Measurements from ENCODE around the gene DNAJC18. TPM values are rescaled to one million over a fixed set of nuclear protein-coding genes. Genes with fewer than 3 reads are reported as not detected.

The DNAJC18 gene
- polyA plus RNA-seq, 1 experiment, result 17.7 TPM

GRCh38 chr5:139438707-139439012 lies 665 bp downstream of the DNAJC18 start:
- ChIA-PET POLR2A (interaction anchor here (1.3 kb wide), 2 partner anchors 57 to 79 kb away, joined by 3 to 4 read pairs; no protein-coding TSS in a partner anchor), CTCF (interaction anchor here (1.8 to 3.4 kb wide), 2 partner anchors 17 to 195 kb away, joined by 5 to 14 read pairs; no protein-coding TSS in a partner anchor)
- TF ChIP-seq, protein P1, sequence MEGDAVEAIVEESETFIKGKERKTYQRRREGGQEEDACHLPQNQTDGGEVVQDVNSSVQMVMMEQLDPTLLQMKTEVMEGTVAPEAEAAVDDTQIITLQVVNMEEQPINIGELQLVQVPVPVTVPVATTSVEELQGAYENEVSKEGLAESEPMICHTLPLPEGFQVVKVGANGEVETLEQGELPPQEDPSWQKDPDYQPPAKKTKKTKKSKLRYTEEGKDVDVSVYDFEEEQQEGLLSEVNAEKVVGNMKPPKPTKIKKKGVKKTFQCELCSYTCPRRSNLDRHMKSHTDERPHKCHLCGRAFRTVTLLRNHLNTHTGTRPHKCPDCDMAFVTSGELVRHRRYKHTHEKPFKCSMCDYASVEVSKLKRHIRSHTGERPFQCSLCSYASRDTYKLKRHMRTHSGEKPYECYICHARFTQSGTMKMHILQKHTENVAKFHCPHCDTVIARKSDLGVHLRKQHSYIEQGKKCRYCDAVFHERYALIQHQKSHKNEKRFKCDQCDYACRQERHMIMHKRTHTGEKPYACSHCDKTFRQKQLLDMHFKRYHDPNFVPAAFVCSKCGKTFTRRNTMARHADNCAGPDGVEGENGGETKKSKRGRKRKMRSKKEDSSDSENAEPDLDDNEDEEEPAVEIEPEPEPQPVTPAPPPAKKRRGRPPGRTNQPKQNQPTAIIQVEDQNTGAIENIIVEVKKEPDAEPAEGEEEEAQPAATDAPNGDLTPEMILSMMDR (IDR thresholded peaks at IDR 0.05; ENCODE audit: low read depth, low read length), result no peak
- Histone ChIP-seq H3K27me3 (ENCODE audit: control insufficient read depth, insufficient read depth, low read length) (no peaks in the 10 kb centered on the region), H3K9me3 (ENCODE audit: control insufficient read depth, insufficient read depth, low read length) (no peaks in the 10 kb centered on the region; the same call in 1 of the 2 replicates), H3K27ac (ENCODE audit: low read depth, low read length) (no peak overlapping the region), H3K4me3 (ENCODE audit: low read depth, low read length) (peak overlapping the region; percentile 95)
- DNase-seq (ENCODE audit: low read depth, low spot score), result no peak

DNA sequence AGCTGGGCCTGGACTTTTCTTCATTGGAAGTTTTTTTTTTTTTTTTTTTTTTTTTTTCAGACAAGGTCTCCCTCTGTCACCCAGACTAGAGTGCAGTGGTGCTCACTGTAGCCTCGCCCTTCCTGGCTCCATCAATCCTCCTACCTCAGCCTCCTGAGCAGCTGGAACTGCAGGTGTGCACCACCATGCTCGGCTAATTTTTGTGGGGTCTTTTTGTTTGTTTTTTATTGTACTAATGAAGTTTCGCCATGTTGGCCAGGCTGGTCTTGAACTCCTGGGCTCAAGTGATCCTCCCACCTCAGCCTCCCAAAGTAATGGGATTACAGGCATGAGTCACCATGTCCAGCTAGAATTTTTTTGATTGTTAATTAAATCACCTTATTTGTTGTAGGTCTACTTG lies 3.6 kb downstream of the DNAJC18 start:
- Histone ChIP-seq H3K9me3 (ENCODE audit: control insufficient read depth, insufficient read depth, low read length) (no peaks in the 10 kb centered on the region; the same call in 1 of the 2 replicates), H3K4me3 (ENCODE audit: low read depth, low read length) (no peak overlapping the region), H3K27ac (ENCODE audit: low read depth, low read length) (no peak overlapping the region), H3K27me3 (ENCODE audit: control insufficient read depth, insufficient read depth, low read length) (no peaks in the 10 kb centered on the region)
- no peak for DNase-seq (ENCODE audit: low read depth, low spot score)
- TF ChIP-seq, protein P1 (IDR thresholded peaks at IDR 0.05; ENCODE audit: low read depth, low read length), result no peak
- CTCF ChIA-PET, result interaction anchor here (2.4 kb wide), 1 partner anchor 340 kb away, joined by 6 read pairs; no protein-coding TSS in a partner anchor
- POLR2A ChIA-PET, result no interaction called here

DNA sequence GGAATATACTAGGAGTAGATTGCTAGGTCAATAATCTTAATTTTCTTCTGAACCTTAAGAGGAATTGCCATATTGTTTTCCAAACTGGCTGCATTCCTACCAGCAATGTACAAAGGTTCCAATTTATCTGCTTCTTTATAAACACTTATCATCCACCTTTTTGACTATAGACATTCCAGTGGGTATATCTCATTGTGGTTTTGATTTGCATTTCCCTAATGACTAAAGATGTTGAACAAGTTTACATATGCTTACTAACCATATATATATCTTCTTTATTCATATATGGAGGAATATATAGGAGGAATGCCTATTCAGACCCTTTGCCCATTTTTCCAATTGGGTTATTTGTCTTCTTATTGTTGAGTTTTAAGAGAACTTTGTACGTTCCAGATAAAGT lies 7.6 kb downstream of the DNAJC18 start:
- no peak overlapping the region for H3K4me3 ChIP-seq (ENCODE audit: low read depth, low read length)
- DNase-seq (ENCODE audit: low read depth, low spot score), result no peak
- no peak overlapping the region for H3K27ac ChIP-seq (ENCODE audit: low read depth, low read length)
- CTCF ChIA-PET, result interaction anchor here (1.7 kb wide), 1 partner anchor 9 kb away, joined by 8 read pairs; no protein-coding TSS in a partner anchor
- POLR2A ChIA-PET, result interaction anchor here (0.6 kb wide), 1 partner anchor 139 kb away, joined by 7 read pairs; no protein-coding TSS in a partner anchor
- TF ChIP-seq, protein P1 (IDR thresholded peaks at IDR 0.05; ENCODE audit: low read depth, low read length), result no peak
- H3K27me3 ChIP-seq (ENCODE audit: control insufficient read depth, insufficient read depth, low read length), result no peaks in the 10 kb centered on the region
- H3K9me3 ChIP-seq (ENCODE audit: control insufficient read depth, insufficient read depth, low read length), result no peaks in the 10 kb centered on the region

DNA sequence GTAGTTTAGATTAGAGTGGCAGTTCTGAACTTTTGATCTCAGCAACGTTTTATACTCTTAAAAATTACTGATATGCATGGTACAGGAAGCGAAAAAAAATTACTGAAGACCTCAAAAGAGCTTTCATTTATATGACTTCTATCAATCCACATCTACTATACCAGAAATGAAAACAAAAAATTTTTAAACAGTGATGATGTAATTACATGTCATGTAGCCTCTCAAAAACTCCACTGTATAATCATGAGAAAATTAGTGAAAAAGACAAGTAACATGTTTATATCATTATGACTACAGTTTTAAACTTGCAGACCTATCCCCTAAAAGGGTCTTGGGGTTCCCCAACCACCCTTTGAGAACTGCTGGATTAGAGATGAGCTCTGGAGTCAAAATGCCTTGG lies 9.3 kb downstream of the DNAJC18 start:
- POLR2A ChIA-PET, result no interaction called here
- CTCF ChIA-PET, result interaction anchor here (0.9 kb wide), 2 partner anchors 83 to 204 kb away, joined by 3 to 6 read pairs; no protein-coding TSS in a partner anchor
- TF ChIP-seq, protein P1 (IDR thresholded peaks at IDR 0.05; ENCODE audit: low read depth, low read length), result no peak
- H3K27me3 ChIP-seq (ENCODE audit: control insufficient read depth, insufficient read depth, low read length), result no peaks in the 10 kb centered on the region
- H3K27ac ChIP-seq (ENCODE audit: low read depth, low read length), result no peak overlapping the region
- H3K4me3 ChIP-seq (ENCODE audit: low read depth, low read length), result no peak overlapping the region
- no peak for DNase-seq (ENCODE audit: low read depth, low spot score)
- H3K9me3 ChIP-seq (ENCODE audit: control insufficient read depth, insufficient read depth, low read length), result no peaks in the 10 kb centered on the region

DNA sequence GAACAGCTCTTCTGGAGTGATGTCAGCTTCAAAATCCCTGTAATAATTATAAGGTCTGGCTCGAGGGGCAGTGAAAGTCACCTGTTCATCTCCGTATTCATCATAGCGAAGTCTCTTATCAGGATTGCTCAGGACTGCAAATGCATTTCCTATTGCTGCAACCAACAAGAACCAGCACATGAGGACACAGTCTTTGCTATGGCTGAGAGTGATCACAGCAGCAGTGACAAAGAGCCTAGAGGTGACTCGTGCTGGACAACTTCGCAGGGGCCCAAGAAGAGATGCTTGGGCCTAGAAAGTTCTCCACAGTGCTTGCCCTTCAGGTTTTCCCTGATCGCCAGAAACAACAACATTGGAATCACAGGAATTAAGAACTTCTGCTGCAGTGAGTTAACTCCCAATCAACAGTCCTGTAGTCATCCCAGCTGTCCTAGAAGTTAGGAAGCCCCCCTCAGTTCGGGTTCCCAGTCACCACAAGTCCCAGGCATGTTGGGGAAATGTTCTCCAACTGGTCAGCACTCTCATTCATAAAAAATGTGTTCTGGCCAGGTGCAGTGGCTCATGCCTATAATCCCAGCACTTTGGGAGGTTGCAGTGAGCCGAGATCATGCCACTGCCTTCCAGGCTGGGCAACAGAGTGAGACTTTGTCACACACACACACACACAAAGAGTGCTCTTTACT lies 13.0 kb downstream of the DNAJC18 start:
- ChIA-PET CTCF (interaction anchor here (9.0 kb wide), 1 partner anchor 88 kb away, joined by 231 read pairs; no protein-coding TSS in a partner anchor), POLR2A (no interaction called here)
- Histone ChIP-seq H3K27me3 (ENCODE audit: control insufficient read depth, insufficient read depth, low read length) (no peaks in the 10 kb centered on the region), H3K9me3 (ENCODE audit: control insufficient read depth, insufficient read depth, low read length) (no peaks in the 10 kb centered on the region), H3K4me3 (ENCODE audit: low read depth, low read length) (no peak overlapping the region), H3K27ac (ENCODE audit: low read depth, low read length) (peak overlapping the region; percentile 11)
- TF ChIP-seq, protein P1 (IDR thresholded peaks at IDR 0.05; ENCODE audit: low read depth, low read length), result no peak
- DNase-seq (ENCODE audit: low read depth, low spot score), result no peak
